ENCODE data around the gene ZNF71.

The ZNF71 gene

GRCh38 chr19:56594783-56595547, at the start of gene ZNF71:
Gene ZNF71 (plus strand): TSS chr19:56595302. CDS start chr19:56601559, 6,257 bp downstream.
- peak; percentile 86 to 87 for DNase-seq (ENCODE audit: low read depth in 2 of 2)

GRCh38 chr19:56547535-56547934, 47.6 kb upstream of the ZNF71 start:
- no peak for DNase-seq (ENCODE audit: low read depth in 2 of 2)

- no peak for DNase-seq (ENCODE audit: low read depth in 2 of 2)
These were observed 40.7 kb upstream of the ZNF71 start for GRCh38 chr19:56554272-56554869.

- no peak for DNase-seq (ENCODE audit: low read depth in 2 of 2)
These were observed 32.3 kb upstream of the ZNF71 start for GRCh38 chr19:56562766-56563165.

GRCh38 chr19:56566904-56567273, 28.2 kb upstream of the ZNF71 start:
- DNase-seq (ENCODE audit: low read depth in 2 of 2) = peak; percentile 23 to 40

- peak; percentile 78 to 85 for DNase-seq (ENCODE audit: low read depth in 2 of 2)
These were observed 27.6 kb upstream of the ZNF71 start, which contains the start of gene ZNF470 for GRCh38 chr19:56567274-56568120. Gene ZNF470 (plus strand): TSS chr19:56567468. CDS start chr19:56570312, 2,844 bp downstream.

- no peak for DNase-seq (ENCODE audit: low read depth in 2 of 2)
These were observed 22.5 kb upstream of the ZNF71 start for GRCh38 chr19:56572589-56572988.

- no peak for DNase-seq (ENCODE audit: low read depth in 2 of 2)
These were observed 21.2 kb upstream of the ZNF71 start for GRCh38 chr19:56573914-56574313.

GRCh38 chr19:56577719-56578602, 17.1 kb upstream of the ZNF71 start:
- no peak for DNase-seq (ENCODE audit: low read depth in 2 of 2)

- no peak for DNase-seq (ENCODE audit: low read depth in 2 of 2)
These were observed 688 bp upstream of the ZNF71 start for GRCh38 chr19:56594446-56594782.

GRCh38 chr19:56595548-56595899, 422 bp downstream of the ZNF71 start:
- peak in 1 of 2 donors; percentile 3 for DNase-seq (ENCODE audit: low read depth in 2 of 2)

GRCh38 chr19:56596676-56597075, 1.6 kb downstream of the ZNF71 start:
- no peak for DNase-seq (ENCODE audit: low read depth in 2 of 2)

- DNase-seq (ENCODE audit: low read depth in 2 of 2) = no peak
These were observed 2.6 kb downstream of the ZNF71 start for GRCh38 chr19:56597696-56598095.

- DNase-seq (ENCODE audit: low read depth in 2 of 2) = no peak
These were observed 6.3 kb downstream of the ZNF71 start for GRCh38 chr19:56601375-56601774.

- no peak for DNase-seq (ENCODE audit: low read depth in 2 of 2)
These were observed 8.7 kb downstream of the ZNF71 start for GRCh38 chr19:56603829-56604228.

- DNase-seq (ENCODE audit: low read depth in 2 of 2) = no peak
These were observed 13.3 kb downstream of the ZNF71 start for GRCh38 chr19:56608274-56608964.

GRCh38 chr19:56611288-56611687, 16.2 kb downstream of the ZNF71 start:
- no peak for DNase-seq (ENCODE audit: low read depth in 2 of 2)

GRCh38 chr19:56612737-56613136, 17.6 kb downstream of the ZNF71 start:
- DNase-seq (ENCODE audit: low read depth in 2 of 2) = no peak

GRCh38 chr19:56613639-56614038, 18.5 kb downstream of the ZNF71 start:
- no peak for DNase-seq (ENCODE audit: low read depth in 2 of 2)

GRCh38 chr19:56617531-56617930, 22.4 kb downstream of the ZNF71 start:
- DNase-seq (ENCODE audit: low read depth in 2 of 2) = no peak

GRCh38 chr19:56619121-56619520, 24.0 kb downstream of the ZNF71 start:
- DNase-seq (ENCODE audit: low read depth in 2 of 2) = no peak
